Subcutaneous preadipocyte (primary cell): ENCODE data around the gene VASP. TPM values are rescaled to one million over a fixed set of nuclear protein-coding genes. Genes with fewer than 3 reads are reported as not detected.

Experiments
- total RNA-seq: library from RNA; depleted of rRNA; stranded (reverse); fragments of >200 nt; gene quantifications from 2 replicates; pipeline ENCODE4 v1.2.3, GENCODE V29; 2012

The VASP gene
- total RNA-seq: 39.7 and 79.2 TPM in 2 replicates

GRCh38 chr19:45506989-45507871 is at the start of gene VASP:
Gene VASP, plus strand, starts transcription at chr19:45507479. Its CDS starts 293 bp downstream, at chr19:45507772.

GRCh38 chr19:45467456-45468158 is 39.7 kb upstream of the VASP start, which contains the start of gene FOSB:
Gene FOSB, plus strand, starts transcription at chr19:45467996. Its CDS starts 591 bp downstream, at chr19:45468587.

GRCh38 chr19:45498411-45499195 is 8.7 kb upstream of the VASP start, which contains the start of gene PPM1N:
Gene PPM1N, plus strand, starts transcription at chr19:45498443. Its CDS starts 30 bp downstream, at chr19:45498473.

Other genes with a start within 250 kb of the VASP start
- gene CKM, start 184.6 kb upstream of the VASP start, total RNA-seq: under 0.01 TPM in 1 of 2 replicates, not detected in the other
- not detected in 2 replicates for gene KLC3, start 166.7 kb upstream of the VASP start, total RNA-seq
- 30.5 and 33.8 TPM in 2 replicates for gene ERCC2, start 136.9 kb upstream of the VASP start, total RNA-seq
- gene PPP1R13L, start 102.4 kb upstream of the VASP start, total RNA-seq: 0.73 and 0.78 TPM in 2 replicates
- 6.2 and 16.2 TPM in 2 replicates for gene POLR1G, start 100.8 kb upstream of the VASP start, total RNA-seq
- 131 and 162 TPM in 2 replicates for gene ERCC1, start 83.6 kb upstream of the VASP start, total RNA-seq
- 0.37 and 0.39 TPM in 2 replicates for gene FOSB, start 39.5 kb upstream of the VASP start, total RNA-seq
- 3.3 and 3.7 TPM in 2 replicates for gene RTN2, start 10.4 kb upstream of the VASP start, total RNA-seq
- 1.5 and 2.5 TPM in 2 replicates for gene PPM1N, start 9.0 kb upstream of the VASP start, total RNA-seq
- gene OPA3, start 77.3 kb downstream of the VASP start, total RNA-seq: 5.5 and 7.8 TPM in 2 replicates
- gene GPR4, start 94.7 kb downstream of the VASP start, total RNA-seq: under 0.01 TPM in 1 of 2 replicates, not detected in the other
- 12.5 and 25.2 TPM in 2 replicates for gene EML2, start 131.9 kb downstream of the VASP start, total RNA-seq
- not detected in 2 replicates for gene GIPR, start 160.7 kb downstream of the VASP start, total RNA-seq
- gene SNRPD2, start 184.5 kb downstream of the VASP start, total RNA-seq: 200 and 333 TPM in 2 replicates
- gene QPCTL, start 185.2 kb downstream of the VASP start, total RNA-seq: 20.9 and 28.3 TPM in 2 replicates
- gene FBXO46, start 223.4 kb downstream of the VASP start, total RNA-seq: 7.7 and 14.7 TPM in 2 replicates
- not detected in 2 replicates for gene MEIOSIN, start 226.0 kb downstream of the VASP start, total RNA-seq